ENCODE results near the gene SLC38A7.

DNA sequence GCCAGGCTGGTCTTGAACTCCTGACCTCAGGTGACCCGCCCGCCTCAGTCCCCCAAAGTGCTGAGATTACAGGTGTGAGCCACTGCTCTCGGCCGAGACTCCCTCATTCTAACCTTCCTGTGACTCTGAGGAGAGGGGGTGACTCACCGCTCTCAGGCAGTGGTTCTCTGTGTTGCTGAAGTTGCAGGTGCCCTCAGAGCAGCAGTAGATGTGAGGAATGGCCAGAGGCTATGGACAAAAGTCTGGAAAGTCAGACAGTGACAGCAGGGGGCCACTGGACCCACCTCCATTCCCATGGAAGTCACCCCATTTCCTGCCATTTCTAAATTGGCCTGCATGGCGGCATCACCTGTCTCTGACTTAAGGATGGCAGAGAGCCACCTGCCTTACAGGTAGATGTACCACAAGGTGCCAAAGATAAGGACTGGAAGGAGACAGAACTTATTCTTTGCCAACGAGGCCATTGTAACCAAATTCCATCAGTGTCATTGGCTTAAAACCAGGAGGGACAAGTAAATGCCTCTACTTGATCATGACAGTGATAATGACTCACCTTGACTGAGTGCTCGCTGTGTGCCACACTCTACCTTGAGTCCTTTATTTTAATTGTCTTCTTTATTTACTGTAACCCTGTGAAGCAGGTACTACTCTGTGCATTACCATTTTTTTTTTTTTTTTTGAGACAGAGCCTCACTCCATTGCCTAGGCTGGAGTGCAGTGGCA is 39.6 kb downstream of the SLC38A7 start:
- no peak for TF ChIP-seq POLR2A (IDR thresholded peaks at IDR 0.05; ENCODE audit: extremely low read depth, insufficient read length)
- TF ChIP-seq, protein P1, sequence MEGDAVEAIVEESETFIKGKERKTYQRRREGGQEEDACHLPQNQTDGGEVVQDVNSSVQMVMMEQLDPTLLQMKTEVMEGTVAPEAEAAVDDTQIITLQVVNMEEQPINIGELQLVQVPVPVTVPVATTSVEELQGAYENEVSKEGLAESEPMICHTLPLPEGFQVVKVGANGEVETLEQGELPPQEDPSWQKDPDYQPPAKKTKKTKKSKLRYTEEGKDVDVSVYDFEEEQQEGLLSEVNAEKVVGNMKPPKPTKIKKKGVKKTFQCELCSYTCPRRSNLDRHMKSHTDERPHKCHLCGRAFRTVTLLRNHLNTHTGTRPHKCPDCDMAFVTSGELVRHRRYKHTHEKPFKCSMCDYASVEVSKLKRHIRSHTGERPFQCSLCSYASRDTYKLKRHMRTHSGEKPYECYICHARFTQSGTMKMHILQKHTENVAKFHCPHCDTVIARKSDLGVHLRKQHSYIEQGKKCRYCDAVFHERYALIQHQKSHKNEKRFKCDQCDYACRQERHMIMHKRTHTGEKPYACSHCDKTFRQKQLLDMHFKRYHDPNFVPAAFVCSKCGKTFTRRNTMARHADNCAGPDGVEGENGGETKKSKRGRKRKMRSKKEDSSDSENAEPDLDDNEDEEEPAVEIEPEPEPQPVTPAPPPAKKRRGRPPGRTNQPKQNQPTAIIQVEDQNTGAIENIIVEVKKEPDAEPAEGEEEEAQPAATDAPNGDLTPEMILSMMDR (IDR thresholded peaks at IDR 0.05; ENCODE audit: low read depth, low read length): no peak
- TF ChIP-seq, protein P2, sequence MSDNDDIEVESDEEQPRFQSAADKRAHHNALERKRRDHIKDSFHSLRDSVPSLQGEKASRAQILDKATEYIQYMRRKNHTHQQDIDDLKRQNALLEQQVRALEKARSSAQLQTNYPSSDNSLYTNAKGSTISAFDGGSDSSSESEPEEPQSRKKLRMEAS (IDR thresholded peaks at IDR 0.05; ENCODE audit: low read depth, low read length): no peak
